Measurements from ENCODE around the gene RAB11A.

DNA sequence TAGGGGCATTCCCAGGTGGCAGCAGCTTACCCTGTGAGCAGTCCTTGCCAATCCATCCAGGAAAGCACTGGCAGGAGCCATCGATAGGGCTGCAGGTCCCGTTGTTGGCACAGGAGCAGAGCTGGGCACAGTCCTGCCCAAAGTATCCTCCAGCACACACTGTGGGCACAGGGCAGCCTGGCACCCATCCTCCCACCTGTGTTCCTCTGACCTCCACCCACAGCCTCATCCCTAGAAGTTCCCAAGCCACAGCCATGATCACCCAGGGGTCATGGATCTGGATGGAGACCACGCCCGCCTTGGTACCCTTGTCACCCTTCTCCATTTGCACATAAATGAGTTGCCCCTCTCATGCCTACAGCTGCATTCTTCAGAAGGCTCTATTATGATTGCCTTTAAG lies 48.6 kb downstream of the RAB11A start:
- TF ChIP-seq EZH2 (IDR thresholded peaks at IDR 0.05), result no peak
- TF ChIP-seq POLR2AphosphoS5 (IDR thresholded peaks at IDR 0.05; ENCODE audit: borderline replicate concordance, low read depth, low read length), result no peak
- TF ChIP-seq FOXP2 (optimal IDR thresholded peaks at IDR 0.05; ENCODE audit: control extremely low read depth, extremely low read length, insufficient read depth), result no peak

All from SK-N-MC (cell line).